NCI-H2196 treated with DMSO at 0.1 percent for 48 hours (cell line): Measurements from ENCODE around the gene SLC51B.
"Not testable (repeated sequence)": the region's sequence is repeated elsewhere in the genome, so short reads cannot be mapped to it uniquely, and the experiment has no call there.

Source experiments
- DNase-seq: peaks from one replicate; lab custom pipeline; 2025; ENCODE audit not compliant: unreplicated experiment; lab: John Stamatoyannopoulos, UW

Gene SLC51B

GRCh38 chr15:65066001-65066634, 20.9 kb downstream of the SLC51B start:
- no peak for DNase-seq

DNA sequence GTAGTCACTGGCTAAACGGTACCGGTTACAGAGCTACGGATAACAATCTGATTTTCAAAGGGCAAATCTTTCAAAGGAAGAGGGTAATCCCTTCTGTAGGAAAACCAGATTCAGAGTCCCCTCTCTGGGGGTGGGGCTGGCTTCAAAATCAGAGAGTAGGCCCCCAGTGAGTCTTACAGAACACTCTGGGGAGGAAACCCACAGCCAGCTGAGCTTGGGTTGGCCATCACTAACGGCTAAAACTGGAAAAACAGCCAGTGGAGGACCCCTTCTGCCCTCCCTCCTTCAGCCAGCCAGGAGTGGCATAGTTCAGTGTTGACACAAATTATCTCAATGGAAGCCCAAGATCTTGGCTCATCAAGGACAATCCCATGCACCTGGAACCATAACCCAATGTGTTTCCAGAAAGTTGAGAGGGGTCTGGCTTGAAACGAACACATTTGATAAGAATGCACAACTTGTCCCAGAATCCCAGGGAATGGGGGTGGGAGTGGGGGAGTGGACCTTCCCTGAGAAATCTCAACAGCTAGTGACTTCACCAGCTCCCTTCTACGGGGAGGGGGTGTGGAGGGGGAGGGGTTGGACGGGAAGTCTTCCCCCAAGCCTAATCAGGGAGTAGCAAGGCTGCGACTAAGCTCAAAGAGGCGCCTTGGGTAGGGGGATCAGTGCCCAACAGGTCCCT, 21.6 kb downstream of the SLC51B start:
- DNase-seq = no peak

DNA sequence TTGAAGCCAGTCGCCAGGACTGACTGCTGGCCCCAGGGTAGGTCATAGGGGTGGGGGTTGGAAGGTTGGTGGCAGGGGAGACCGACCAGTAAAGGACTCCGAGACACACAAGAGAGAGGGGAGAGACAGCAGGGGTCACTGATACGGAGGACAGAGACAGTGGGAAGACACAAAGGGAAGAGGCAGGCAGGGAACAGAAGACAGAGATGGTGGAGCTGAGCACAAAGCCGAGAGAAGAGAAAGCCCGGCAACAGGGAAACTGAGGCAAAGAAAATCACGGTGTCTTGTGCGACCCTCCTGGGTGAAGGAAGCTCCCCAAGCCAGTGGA, 22.1 kb downstream of the SLC51B start:
- no peak for DNase-seq

DNA sequence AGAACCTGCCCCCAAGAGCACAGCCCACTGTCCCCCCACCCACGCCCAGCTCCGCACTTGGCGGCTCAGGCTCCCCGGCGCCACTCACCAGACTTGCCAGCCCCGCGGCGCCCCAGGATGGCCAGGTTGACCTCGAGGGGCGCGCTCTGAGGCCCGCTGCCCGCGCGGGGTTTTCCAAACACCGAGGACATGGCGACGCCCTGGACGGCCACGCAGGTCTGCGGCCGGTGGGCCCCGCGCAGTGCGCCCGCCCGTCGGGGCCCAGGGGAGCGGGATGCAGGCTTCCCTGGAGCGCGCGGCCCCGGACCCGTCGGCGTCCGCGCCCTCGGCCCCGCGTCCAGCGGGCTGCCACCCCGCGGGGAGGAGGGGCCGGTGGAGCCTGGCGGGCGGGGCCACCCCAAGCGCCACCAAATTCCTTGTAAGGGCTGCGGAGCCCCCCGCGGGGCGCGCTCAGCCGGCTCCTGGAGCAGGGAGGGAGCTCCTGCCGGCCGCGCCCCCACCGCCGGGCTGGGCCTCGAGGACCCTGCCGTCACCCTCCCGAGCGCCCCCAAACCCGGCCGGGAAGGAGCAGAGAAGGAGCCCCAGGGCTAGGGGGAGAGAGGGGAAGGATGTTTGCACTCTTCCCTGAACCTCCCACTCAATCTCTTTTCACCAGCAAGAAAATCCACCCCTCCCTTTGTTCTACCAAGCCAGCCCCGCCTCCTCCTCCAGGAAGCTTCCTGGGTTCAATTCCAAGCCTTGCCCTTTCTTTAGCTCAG, 22.6 kb downstream of the SLC51B start, which contains the start of gene RASL12:
RASL12 (minus strand) TSS at position 347 of the 758 bp plus-strand sequence; CDS start at position 191, 156 bp downstream.
- no peak for DNase-seq

- DNase-seq = no peak
Measured at GRCh38 chr15:65068403-65068788, 23.2 kb downstream of the SLC51B start.

- DNase-seq = no peak
Measured at GRCh38 chr15:65069179-65069578, 24.0 kb downstream of the SLC51B start.

GRCh38 chr15:65069779-65070546, 24.8 kb downstream of the SLC51B start:
- DNase-seq = no peak

- DNase-seq = no peak
Measured at GRCh38 chr15:65071381-65071811, 26.2 kb downstream of the SLC51B start.

GRCh38 chr15:65072027-65072426, 26.8 kb downstream of the SLC51B start:
- DNase-seq = no peak

GRCh38 chr15:65072617-65073016, 27.4 kb downstream of the SLC51B start:
- DNase-seq = no peak

DNA sequence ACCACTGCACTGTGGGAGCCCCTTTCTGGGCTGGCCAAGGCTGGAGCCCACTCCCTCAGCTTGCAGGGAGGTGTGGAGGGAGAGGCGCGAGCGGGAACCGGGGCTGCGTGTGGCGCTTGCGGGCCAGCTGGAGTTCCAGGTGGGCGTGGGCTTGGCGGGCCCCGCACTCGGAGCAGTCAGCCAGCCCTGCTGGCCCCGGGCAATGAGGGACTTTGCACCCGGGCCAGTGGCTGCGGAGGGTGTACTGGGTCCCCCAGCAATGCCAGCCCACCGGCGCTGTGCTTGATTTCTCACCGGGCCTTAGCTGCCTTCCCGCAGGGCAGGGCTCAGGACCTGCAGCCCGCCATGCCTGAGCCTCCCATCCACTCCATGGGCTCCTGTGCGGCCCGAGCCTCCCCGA, 29.8 kb downstream of the SLC51B start:
- not testable (repeated sequence) for DNase-seq

- DNase-seq = not testable (repeated sequence)
Measured at GRCh38 chr15:65075607-65076395, 30.6 kb downstream of the SLC51B start.

DNA sequence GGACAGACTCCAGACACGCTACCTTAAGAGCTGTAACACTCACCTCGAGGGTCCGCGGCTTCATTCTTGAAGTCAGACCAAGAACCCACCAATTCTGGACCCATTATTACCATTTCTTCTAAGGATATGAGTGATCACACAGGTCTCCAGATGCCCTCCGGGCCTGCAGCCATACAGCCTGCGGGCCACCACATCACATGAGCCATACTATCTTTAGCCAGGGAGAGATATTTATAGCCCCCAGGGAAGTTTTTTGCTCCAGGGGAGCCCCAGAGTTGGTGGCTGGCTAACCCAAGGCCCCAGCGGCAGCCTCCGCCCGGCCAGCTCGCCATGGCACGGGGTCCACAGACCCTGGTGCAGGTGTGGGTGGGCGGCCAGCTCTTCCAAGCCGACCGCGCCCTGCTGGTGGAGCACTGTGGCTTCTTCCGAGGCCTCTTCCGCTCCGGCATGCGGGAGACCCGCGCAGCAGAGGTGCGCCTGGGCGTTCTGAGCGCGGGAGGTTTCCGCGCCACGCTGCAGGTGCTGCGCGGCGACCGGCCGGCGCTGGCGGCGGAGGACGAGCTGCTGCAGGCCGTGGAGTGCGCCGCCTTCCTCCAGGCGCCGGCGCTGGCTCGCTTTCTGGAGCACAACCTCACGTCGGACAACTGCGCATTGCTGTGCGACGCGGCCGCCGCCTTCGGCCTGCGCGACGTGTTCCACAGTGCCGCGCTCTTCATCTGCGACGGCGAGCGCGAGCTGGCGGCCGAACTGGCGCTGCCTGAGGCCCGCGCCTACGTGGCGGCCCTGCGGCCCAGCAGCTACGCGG, 31.5 kb downstream of the SLC51B start, which contains the start of gene KBTBD13:
KBTBD13 (plus strand) TSS at position 261 of the 805 bp plus-strand sequence; CDS start at position 331, 70 bp downstream.
- DNase-seq = no peak

DNA sequence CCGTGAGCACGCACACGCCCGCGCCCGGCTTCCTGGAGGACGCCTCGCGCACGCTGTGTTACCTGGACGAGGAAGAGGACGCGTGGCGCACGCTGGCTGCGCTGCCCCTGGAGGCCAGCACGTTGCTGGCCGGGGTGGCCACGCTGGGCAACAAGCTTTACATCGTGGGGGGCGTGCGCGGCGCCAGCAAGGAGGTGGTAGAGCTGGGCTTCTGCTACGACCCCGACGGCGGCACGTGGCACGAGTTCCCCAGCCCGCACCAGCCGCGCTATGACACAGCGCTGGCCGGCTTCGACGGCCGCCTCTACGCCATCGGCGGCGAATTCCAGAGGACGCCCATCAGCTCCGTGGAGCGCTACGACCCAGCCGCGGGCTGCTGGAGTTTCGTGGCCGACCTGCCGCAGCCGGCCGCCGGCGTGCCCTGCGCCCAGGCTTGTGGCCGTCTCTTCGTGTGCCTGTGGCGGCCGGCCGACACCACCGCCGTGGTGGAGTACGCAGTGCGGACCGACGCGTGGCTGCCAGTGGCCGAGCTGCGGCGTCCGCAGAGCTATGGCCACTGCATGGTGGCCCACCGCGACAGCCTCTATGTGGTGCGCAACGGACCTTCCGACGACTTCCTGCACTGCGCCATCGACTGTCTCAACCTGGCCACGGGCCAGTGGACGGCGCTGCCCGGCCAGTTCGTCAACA, 32.2 kb downstream of the SLC51B start:
- DNase-seq = no peak

DNA sequence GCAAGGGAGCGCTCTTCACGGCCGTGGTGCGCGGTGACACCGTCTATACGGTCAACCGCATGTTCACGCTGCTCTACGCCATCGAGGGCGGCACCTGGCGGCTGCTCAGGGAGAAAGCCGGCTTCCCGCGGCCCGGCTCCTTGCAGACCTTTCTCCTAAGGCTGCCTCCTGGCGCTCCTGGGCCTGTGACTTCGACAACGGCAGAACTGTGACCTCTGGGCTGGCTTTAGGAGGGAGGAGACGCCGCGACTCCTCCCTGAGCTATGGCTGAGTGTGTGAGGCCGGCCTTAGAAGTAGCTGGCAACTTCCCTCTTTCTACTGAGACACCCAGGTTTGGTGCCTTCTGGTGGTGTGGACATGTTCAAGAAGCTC, 32.8 kb downstream of the SLC51B start:
- no peak for DNase-seq

DNA sequence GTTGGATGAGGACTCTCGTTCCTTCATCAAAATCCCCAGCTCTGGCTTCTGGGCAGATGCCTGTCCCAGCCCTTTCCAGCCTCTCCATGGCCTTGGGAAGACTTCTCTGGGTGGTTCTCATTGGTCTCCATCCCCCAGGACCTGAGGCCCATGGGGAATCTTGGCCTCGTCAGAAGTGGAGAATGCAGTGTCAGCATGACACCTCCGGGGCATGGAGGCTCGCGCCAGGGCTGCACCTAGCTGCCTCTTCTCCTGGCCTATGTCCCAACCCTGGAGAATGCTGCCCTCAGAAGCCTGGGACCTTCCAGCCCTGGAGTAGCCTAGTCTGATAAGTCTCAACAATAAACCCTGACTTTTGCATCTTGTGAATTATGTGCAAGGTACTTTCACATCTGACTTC, 34.4 kb downstream of the SLC51B start:
- DNase-seq = no peak

DNA sequence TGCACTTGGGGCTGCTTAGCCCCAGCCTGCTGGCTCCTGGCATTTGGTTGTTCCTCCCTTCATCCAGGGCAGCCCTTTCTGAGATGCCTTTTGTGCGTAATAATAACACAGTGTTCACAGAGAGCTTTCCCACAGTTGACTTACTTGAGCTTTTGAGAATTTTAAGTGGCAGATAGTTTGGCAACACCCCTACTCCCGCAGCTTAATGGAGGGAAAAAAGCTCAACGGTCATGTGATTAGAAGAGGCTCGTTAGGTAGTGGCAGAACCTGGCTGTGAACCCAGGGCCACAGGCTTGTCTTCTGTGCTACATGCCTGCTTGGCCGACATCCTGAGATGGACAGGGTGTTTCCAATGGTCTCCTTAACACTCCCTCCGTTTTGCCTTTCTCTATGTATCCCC, 36.1 kb downstream of the SLC51B start:
- DNase-seq = no peak

GRCh38 chr15:65081758-65082157, 36.6 kb downstream of the SLC51B start:
- no peak for DNase-seq

DNA sequence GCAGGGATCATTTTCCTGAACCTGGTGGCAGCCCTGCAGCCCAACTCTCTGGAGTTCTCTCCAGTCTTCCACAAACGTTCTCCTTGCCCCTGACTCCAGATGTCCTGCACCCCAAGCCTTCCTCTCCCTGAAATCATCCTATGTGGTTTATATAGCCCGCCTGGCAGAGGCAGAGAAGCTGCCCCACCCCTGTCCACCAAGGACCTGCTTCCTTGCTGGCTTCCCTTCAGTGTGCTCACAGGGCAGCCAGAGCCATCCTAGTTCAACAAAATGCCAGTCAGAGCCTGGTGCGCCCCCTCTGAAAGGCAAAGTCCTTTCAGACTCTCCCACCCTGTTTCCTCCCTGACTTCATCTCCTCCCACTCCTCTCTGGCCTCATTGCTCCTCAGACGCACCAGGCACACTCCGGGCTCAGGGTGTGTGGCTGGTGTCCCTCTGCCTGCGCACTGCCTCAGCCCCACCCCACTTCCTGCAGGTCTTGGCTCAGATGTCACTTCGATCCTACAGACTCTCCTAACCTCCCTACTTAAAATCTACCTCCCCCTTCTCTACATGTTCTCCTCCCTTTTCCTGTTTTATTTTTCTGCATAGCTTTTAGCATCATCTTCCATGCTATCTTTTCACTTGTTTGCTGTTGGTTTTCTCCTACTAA, 37.2 kb downstream of the SLC51B start:
- no peak for DNase-seq
